Measurements from ENCODE around the gene OR12D3.

OR12D3 gene

GRCh38 chr6:29345380-29345779, 29.7 kb downstream of the OR12D3 start:
- no peak for TF ChIP-seq CTCF (IDR thresholded peaks at IDR 0.05; ENCODE audit: low read depth, low read length, missing control alignments)
- no peak for DNase-seq (ENCODE audit: extremely low read depth, low read depth)
- no peak overlapping the region for H3K4me3 ChIP-seq (replicated peaks; ENCODE audit: low read depth, low read length)

GRCh38 chr6:29336269-29336668, 38.8 kb downstream of the OR12D3 start:
- no peak for DNase-seq (ENCODE audit: extremely low read depth, low read depth)
- no peak overlapping the region for H3K4me3 ChIP-seq (replicated peaks; ENCODE audit: low read depth, low read length)
- TF ChIP-seq CTCF (IDR thresholded peaks at IDR 0.05; ENCODE audit: low read depth, low read length, missing control alignments) = no peak

GRCh38 chr6:29332676-29333075, 42.4 kb downstream of the OR12D3 start:
- H3K4me3 ChIP-seq (replicated peaks; ENCODE audit: low read depth, low read length) = no peak overlapping the region
- no peak for DNase-seq (ENCODE audit: extremely low read depth, low read depth)
- TF ChIP-seq CTCF (IDR thresholded peaks at IDR 0.05; ENCODE audit: low read depth, low read length, missing control alignments) = no peak

GRCh38 chr6:29325777-29326176, 49.3 kb downstream of the OR12D3 start:
- H3K4me3 ChIP-seq (replicated peaks; ENCODE audit: low read depth, low read length) = no peak overlapping the region
- DNase-seq (ENCODE audit: extremely low read depth, low read depth) = no peak
- no peak for TF ChIP-seq CTCF (IDR thresholded peaks at IDR 0.05; ENCODE audit: low read depth, low read length, missing control alignments)
